NCI-H524 treated with DMSO at 0.1 percent for 48 hours (cell line): ENCODE measurements around the gene CARTPT.

Experiments
- DNase-seq: peaks from one replicate; lab custom pipeline; 2025; lab: John Stamatoyannopoulos, UW

The CARTPT gene

GRCh38 chr5:71719063-71719964, at the start of gene CARTPT:
Gene CARTPT (plus strand): TSS chr5:71719275. CDS start chr5:71719294, 19 bp downstream.
- no peak for DNase-seq

- no peak for DNase-seq
These were observed 41.1 kb upstream of the CARTPT start for GRCh38 chr5:71677977-71678376.

- DNase-seq: no peak
These were observed 39.4 kb upstream of the CARTPT start for GRCh38 chr5:71679714-71680113.

- no peak for DNase-seq
These were observed 38.6 kb upstream of the CARTPT start for GRCh38 chr5:71680510-71680909.

- DNase-seq: no peak
These were observed 37.8 kb upstream of the CARTPT start for GRCh38 chr5:71681296-71681695.

DNA sequence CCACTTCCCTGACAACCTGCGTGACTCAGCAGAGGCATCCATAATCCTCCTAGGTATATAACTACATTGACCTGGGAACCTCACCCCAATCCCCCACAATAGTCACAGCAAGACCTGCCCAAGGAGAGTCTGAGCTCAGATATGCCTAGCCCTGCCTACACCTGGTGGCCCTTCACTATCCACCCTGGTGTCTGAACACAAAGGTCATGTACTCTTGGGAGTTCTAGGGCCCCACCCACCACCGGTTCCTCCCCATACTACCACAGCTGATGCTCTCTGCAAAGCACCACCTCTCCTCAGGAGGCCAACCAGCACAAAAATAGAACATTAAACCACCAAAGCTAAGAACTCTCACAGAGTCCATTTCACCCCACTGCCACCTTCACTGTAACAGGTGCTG, 34.8 kb upstream of the CARTPT start:
- DNase-seq: no peak

- no peak for DNase-seq
These were observed 25.1 kb upstream of the CARTPT start for GRCh38 chr5:71693828-71694427.

DNA sequence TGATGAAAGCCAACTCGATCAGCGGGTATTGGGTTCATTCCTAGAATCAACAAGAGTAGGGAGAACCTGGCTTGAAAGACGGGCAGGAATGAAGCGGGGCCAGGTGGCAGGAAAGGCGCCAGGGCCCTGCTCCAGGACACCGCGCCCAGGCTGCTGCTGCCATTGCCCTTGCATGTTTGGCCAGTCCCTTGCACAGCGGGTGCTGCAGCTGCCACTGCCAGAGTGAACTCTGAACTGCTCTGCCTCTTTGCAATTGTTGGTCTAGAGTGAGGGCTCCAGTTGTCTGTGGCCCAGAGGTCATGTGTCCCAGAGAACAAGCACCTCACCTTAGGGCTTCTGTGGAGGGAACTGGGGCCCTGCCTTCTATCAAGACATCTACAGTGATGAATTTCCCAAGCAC, 24.0 kb upstream of the CARTPT start:
- DNase-seq: no peak

- DNase-seq: no peak
These were observed 23.5 kb upstream of the CARTPT start for GRCh38 chr5:71695595-71695994.

- no peak for DNase-seq
These were observed 21.1 kb upstream of the CARTPT start for GRCh38 chr5:71697967-71698366.

DNA sequence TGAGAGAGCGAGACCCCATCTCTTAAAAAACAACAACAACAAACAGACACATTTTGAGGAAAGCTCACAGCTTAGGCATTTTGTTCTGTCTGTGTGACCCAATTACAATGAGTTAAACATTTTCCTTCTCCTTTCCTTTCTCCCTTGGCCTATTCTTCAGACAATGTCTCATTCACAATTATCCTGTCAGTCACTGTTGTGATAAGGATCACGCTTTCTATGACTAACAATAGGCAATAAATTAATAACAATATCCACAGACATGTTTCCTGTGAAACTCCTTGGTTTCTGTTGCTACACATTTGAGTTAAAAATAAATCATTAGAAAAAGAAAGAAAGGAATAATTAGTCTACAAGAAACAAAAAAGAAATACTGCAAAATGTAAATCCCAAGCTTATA, 19.8 kb upstream of the CARTPT start:
- no peak for DNase-seq

DNA sequence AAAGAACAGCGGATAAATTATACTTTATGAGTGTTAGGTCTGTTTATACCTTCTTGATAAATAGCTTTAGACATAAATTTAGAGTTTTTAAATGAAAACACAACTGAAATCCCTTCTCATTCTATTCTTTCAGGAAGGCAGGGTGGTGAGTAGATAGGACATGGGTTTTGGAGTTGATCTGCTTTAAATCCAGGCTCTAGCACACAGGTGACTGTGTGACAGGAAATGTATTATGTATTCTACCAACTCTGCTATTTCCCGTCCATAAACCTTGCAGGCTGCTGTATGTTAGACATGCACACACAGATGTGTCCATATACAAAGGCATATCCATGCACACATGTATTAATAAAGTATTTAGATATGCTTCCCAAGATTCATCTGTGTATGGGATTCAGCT, 19.3 kb upstream of the CARTPT start:
- DNase-seq: no peak

DNA sequence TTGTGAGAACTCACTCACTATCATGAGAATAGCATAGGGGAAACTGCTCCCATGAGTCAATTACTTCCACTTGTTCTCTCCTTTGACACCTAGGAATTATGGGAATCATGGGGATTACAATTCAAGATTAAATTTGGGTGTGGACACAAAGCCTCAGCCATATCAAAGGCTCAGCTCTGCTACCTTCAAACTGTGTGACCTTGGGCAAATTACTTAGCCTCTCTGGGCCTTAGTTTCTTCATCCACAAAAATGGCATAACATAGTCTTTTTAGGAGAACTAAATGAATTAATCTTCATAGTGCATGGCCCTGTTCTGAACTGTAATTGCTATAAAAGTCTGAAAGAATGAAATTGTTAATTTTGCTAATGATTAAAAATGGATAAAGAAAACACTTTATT, 18.3 kb upstream of the CARTPT start:
- no peak for DNase-seq

- no peak for DNase-seq
These were observed 17.7 kb upstream of the CARTPT start for GRCh38 chr5:71701407-71701806.

- DNase-seq: no peak
These were observed 15.1 kb upstream of the CARTPT start for GRCh38 chr5:71703941-71704340.

GRCh38 chr5:71705421-71705820, 13.7 kb upstream of the CARTPT start:
- DNase-seq: no peak

- DNase-seq: no peak
These were observed 12.2 kb upstream of the CARTPT start for GRCh38 chr5:71706906-71707305.

DNA sequence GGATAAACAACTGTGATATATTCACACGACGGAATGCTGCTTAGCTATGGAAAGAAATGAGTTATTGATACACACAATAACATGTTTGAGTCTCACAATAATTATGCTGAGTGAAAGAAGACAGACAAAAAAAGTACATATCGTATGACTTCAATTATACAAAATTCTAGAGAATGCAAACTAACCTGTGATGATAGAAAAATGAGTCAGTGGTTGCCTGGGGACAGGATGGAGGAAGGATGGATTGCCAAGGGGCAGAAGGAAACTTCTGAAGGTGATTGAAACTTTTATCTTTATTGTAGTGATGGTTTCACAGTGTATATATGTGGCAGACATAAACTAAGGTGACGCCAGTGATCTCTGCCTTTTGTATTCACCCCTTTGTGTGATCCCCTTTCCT, 7.5 kb upstream of the CARTPT start:
- DNase-seq: no peak

DNA sequence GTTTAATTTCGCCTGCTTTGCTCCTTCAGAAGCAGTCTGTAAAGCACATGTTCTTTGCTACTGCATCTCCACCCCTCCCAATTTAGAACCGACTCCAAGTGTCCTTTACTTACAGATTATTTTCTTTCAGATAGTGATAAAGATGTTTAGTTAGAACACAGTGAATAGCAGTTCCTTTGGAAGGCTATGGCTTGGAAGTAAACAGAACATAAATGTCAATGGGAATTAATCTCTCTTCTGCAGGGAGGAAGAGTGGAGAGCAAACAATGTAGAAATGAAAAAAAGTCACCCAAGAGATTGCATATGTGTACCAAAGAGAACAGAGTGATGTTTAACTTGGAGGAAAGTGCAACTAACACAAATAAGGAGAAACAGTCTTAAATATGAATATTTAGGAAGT, 4.2 kb upstream of the CARTPT start:
- no peak for DNase-seq

DNA sequence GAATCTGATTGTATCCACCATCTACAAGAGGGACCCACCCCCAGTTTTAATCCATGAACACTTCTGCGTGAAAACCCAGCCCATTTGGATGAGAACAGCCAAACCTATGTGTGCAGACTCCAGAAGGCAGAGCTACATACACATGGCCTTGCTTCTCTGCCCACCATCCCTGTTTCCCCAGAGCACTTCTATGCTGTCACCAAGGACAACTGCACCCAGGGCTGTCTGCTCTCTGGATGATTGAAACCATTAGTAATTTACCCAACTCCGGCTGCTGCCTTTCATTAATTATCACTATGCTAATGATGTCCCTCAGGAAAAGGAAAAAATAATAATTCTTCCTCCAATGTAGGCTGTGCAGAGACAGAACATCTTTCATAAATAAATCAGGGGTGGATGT, 8.9 kb downstream of the CARTPT start:
- DNase-seq: no peak

GRCh38 chr5:71731015-71731414, 11.9 kb downstream of the CARTPT start:
- no peak for DNase-seq

- DNase-seq: no peak
These were observed 12.9 kb downstream of the CARTPT start for GRCh38 chr5:71732011-71732410.

DNA sequence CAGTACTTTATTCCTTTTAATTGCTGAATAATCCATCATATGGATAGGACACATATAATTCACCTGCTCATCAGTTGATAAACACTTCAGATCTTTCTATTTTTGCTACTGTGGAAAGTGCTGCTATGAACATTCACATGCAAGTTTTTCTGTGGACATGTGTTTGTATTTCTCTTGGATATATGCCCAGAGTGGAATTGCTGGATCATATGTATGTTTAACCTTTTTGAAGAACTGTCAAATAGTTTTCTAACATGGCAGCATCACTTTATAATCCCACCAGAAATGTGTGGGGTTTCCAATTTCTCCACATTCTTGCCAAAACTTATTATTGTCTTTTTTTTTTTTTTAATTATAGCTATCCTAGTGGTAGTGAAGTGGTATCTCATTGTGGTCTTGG, 15.1 kb downstream of the CARTPT start:
- no peak for DNase-seq
